ENCODE results near the gene UBE2I.

Gene UBE2I

GRCh38 chr16:1355591-1355990 is 46.2 kb downstream of the UBE2I start:
- no peaks in the 10 kb centered on the region for H3K27me3 ChIP-seq (ENCODE audit: low read length)
- H3K9ac ChIP-seq (ENCODE audit: low read length) = no peak overlapping the region

GRCh38 chr16:1356061-1356900 is 46.8 kb downstream of the UBE2I start:
- no peaks in the 10 kb centered on the region for H3K9me2 ChIP-seq (replicated peaks; ENCODE audit: insufficient read depth, low read length)
- TF ChIP-seq EZH2phosphoT487 (conservative IDR thresholded peaks at IDR 0.05; ENCODE audit: low read length) (no peak), CTCF (IDR thresholded peaks at IDR 0.05; ENCODE audit: insufficient read depth, low read length, poor library complexity, severe bottlenecking) (no peak)
- H3K27ac ChIP-seq (ENCODE audit: low read depth, low read length) = no peak overlapping the region
- H3K9ac ChIP-seq (ENCODE audit: low read length) = no peak overlapping the region
- no peaks in the 10 kb centered on the region for H3K36me3 ChIP-seq (ENCODE audit: low read length)
- 0 out of 2 replicates have a peak, but pooled peaks cover 4% of the 10 kb centered on the region for H3F3A ChIP-seq (ENCODE audit: insufficient read depth)
- H3K9me3 ChIP-seq (ENCODE audit: insufficient read depth, low read length) = no peaks in the 10 kb centered on the region
- H3K4me3 ChIP-seq (ENCODE audit: insufficient read depth, low read length, poor library complexity, severe bottlenecking) = no peak overlapping the region
- H3K4me2 ChIP-seq (ENCODE audit: low read depth, low read length, poor library complexity, severe bottlenecking) = no peak overlapping the region
- H2AFZ ChIP-seq (ENCODE audit: low read depth, low read length, severe bottlenecking) = no peak overlapping the region
- H3K79me2 ChIP-seq (ENCODE audit: insufficient read depth, low read length) = peaks cover 37% of the 10 kb centered on the region
- H3K27me3 ChIP-seq (ENCODE audit: low read length) = no peaks in the 10 kb centered on the region
- H4K20me1 ChIP-seq (ENCODE audit: low read depth, low read length) = no peaks in the 10 kb centered on the region

More at GRCh38 chr16:1355591-1355990, 46.2 kb downstream of the UBE2I start:
- H4K20me1 ChIP-seq (ENCODE audit: low read depth, low read length) = no peaks in the 10 kb centered on the region
- H3K27ac ChIP-seq (ENCODE audit: low read depth, low read length) = no peak overlapping the region
- H3K4me2 ChIP-seq (ENCODE audit: low read depth, low read length, poor library complexity, severe bottlenecking) = no peak overlapping the region
- H3K79me2 ChIP-seq (ENCODE audit: insufficient read depth, low read length) = peaks cover 42% of the 10 kb centered on the region
- no peaks in the 10 kb centered on the region for H3K9me3 ChIP-seq (ENCODE audit: insufficient read depth, low read length)
- TF ChIP-seq EZH2phosphoT487 (conservative IDR thresholded peaks at IDR 0.05; ENCODE audit: low read length) (no peak), CTCF (IDR thresholded peaks at IDR 0.05; ENCODE audit: insufficient read depth, low read length, poor library complexity, severe bottlenecking) (no peak)
- H3K4me3 ChIP-seq (ENCODE audit: insufficient read depth, low read length, poor library complexity, severe bottlenecking) = no peak overlapping the region
- no peaks in the 10 kb centered on the region for H3K9me2 ChIP-seq (replicated peaks; ENCODE audit: insufficient read depth, low read length)
- H3K36me3 ChIP-seq (ENCODE audit: low read length) = no peaks in the 10 kb centered on the region
- 0 out of 2 replicates have a peak, but pooled peaks cover 4% of the 10 kb centered on the region for H3F3A ChIP-seq (ENCODE audit: insufficient read depth)
- H2AFZ ChIP-seq (ENCODE audit: low read depth, low read length, severe bottlenecking) = no peak overlapping the region

GRCh38 chr16:1357906-1358566 is 48.6 kb downstream of the UBE2I start:
- Histone ChIP-seq H3K36me3 (ENCODE audit: low read length) (no peaks in the 10 kb centered on the region), H3K27me3 (ENCODE audit: low read length) (no peaks in the 10 kb centered on the region), H4K20me1 (ENCODE audit: low read depth, low read length) (no peaks in the 10 kb centered on the region), H3K79me2 (ENCODE audit: insufficient read depth, low read length) (peaks cover 26% of the 10 kb centered on the region), H3K4me3 (ENCODE audit: insufficient read depth, low read length, poor library complexity, severe bottlenecking) (no peak overlapping the region), H3K9ac (ENCODE audit: low read length) (no peak overlapping the region), H3K9me3 (ENCODE audit: insufficient read depth, low read length) (no peaks in the 10 kb centered on the region), H3F3A (ENCODE audit: insufficient read depth) (0 out of 2 replicates have a peak, but pooled peaks cover 4% of the 10 kb centered on the region), H3K9me2 (replicated peaks; ENCODE audit: insufficient read depth, low read length) (no peaks in the 10 kb centered on the region), H3K4me2 (ENCODE audit: low read depth, low read length, poor library complexity, severe bottlenecking) (no peak overlapping the region), H3K27ac (ENCODE audit: low read depth, low read length) (no peak overlapping the region), H2AFZ (ENCODE audit: low read depth, low read length, severe bottlenecking) (no peak overlapping the region)
- TF ChIP-seq CTCF (IDR thresholded peaks at IDR 0.05; ENCODE audit: insufficient read depth, low read length, poor library complexity, severe bottlenecking) (no peak), EZH2phosphoT487 (conservative IDR thresholded peaks at IDR 0.05; ENCODE audit: low read length) (no peak)

Data from SU-DHL-6 (cell line).